Measurements from ENCODE around the gene KCNAB1.

The KCNAB1 gene

GRCh38 chr3:156530980-156531379, 410.6 kb downstream of the KCNAB1 start:
- no peak for DNase-seq (ENCODE audit: low read depth in 1 of 2, low spot score in 1 of 2)

GRCh38 chr3:156532730-156533129, 412.4 kb downstream of the KCNAB1 start:
- DNase-seq (ENCODE audit: low read depth in 1 of 2, low spot score in 1 of 2) = no peak

DNA sequence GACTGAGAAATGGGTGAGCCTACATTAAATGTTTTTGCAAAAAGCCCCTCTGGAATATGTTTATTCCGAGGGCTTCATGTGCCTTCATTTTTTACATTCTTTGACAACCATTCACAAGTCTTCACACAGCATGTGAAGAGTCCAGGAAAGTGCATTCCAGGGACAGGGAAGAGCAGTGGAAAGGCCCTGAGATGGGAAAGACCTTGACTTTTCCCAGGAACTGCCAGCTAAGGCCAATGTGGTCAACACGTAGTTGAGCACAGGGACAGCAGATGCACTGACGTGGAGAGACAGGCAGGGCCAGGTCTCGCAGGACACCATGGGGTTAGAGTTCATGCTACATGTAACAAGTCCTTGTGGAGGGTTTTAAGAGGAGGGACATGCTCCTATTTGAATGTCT, 412.8 kb downstream of the KCNAB1 start:
- no peak for DNase-seq (ENCODE audit: low read depth in 1 of 2, low spot score in 1 of 2)

DNA sequence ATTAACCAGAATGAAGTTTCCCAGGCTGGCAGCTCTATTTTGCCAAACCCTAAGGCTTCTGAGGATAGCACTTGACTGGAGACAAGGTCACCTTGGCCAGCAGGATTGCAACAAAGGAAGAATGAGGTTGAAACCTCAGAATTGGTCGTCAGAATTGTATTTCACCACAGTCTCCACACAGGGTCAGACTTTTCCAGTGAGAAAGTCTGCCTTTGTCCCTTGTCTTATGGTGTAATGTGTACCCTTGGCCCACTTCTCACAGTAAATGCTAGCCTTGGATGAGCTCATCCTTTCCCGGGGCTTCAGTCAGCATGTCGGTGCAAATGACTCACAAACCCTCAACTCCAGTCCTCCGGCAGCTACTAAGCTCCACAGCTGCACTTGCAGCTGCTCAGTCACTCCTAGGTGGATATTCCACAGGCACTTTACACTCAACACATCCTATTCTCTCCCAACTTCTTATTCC, 414.8 kb downstream of the KCNAB1 start:
- no peak for DNase-seq (ENCODE audit: low read depth in 1 of 2, low spot score in 1 of 2)

DNA sequence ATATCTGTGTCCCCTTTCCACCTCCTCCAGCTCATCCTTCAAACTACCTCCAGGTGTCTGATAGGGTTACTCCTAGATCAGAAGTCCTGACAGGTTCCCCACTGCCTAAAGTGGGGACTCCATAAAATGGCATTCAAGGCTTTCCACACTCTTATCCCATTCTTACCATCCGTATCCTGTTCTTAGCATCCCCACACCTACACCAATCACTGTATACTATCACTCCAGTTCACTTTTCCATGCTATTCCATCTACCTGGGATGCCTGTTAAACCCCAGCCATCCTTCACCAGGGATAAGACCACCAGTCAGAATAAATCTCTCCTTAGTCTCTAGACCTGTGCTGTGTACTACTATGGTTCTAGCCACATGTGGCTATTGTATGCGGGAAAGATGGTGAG, 415.4 kb downstream of the KCNAB1 start:
- DNase-seq (ENCODE audit: low read depth in 1 of 2, low spot score in 1 of 2) = no peak

GRCh38 chr3:156536524-156537316, 416.3 kb downstream of the KCNAB1 start:
- DNase-seq (ENCODE audit: low read depth in 1 of 2, low spot score in 1 of 2) = no peak

GRCh38 chr3:156539051-156539450, 418.7 kb downstream of the KCNAB1 start:
- DNase-seq (ENCODE audit: low read depth in 1 of 2, low spot score in 1 of 2) = no peak

DNA sequence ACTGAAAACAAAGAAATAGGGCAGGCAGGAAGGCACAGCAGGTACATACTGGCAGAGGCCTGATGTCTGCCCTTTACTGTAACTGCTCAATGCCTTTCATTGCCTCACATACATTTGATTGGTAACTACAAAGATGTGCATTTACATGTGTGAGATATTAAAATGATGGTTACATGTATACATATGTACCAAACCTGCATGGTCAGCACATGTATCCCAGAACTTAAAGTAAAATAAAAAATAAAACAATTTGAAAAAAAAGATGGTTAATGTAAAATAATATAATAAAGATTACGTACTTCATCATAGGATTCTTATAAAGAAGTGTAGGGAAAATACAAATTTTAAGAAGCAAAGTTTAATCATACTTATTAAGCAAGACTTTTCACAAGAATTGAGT, 419.4 kb downstream of the KCNAB1 start:
- no peak for DNase-seq (ENCODE audit: low read depth in 1 of 2, low spot score in 1 of 2)

DNA sequence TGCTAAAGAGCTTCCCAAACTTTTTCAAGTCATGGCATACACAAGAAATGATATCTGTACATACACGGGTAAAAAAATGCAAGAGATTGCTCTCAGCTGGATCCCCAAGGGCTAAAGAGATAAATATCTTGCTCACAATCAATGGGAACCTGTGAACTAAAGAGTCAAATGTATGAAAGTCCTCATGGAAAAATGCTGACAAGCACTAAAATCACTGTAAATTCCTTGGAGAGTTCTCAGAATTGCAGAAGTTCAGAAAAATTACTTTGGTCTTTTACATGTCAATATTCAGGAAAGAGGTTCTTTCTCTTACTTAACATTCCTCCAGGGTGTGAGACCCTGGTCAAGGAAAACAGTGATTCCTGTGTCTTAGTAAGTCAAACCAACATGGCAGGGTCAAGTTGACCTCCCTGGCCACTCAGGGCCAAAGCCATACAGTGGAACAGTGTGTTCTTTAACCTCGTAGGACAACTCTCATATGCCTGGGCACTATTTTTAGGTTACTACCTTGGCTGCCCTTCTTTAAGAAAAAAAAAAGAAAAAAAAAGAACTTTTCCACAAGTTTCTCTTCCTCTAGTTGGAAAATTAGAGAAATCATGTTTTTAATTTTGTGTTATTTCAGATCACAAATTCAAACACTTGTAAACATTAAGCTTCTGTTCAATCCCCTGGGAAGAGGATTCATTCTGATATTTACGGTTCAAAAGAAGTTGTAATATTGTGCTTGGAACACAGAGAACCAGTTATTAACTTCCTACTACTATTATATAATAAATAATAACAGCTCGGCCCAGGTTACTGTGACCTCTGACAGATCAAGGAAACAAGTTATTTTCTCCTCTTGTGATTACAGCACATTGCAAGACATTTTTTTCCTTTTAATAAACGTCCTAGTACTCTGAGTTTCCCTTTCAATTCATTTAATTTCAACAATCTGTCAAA, 422.0 kb downstream of the KCNAB1 start:
- DNase-seq (ENCODE audit: low read depth in 1 of 2, low spot score in 1 of 2) = no peak

DNA sequence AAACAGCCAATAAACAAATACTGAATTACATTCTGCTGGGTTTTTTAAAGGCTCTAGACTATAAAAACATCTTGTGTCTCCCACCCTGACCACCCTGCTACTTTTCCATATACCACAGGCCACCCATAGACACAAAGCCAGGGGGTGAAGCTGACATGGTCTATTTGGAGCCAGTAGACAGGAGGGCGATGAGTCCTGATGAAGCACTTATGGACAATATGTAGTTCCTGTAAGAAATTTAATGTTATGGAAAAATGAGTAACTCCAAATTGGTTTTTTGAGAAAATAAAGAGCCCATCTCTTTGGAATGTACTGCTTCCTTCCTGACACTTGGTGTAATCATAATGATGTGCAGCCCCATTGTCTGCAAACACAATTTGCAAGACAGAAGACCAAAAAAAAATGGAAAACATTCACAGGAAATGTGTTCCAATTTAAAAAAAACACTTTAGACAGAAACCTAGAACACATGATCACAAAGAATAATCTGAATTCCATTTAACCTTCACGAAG, 422.7 kb downstream of the KCNAB1 start:
- DNase-seq (ENCODE audit: low read depth in 1 of 2, low spot score in 1 of 2) = no peak

DNA sequence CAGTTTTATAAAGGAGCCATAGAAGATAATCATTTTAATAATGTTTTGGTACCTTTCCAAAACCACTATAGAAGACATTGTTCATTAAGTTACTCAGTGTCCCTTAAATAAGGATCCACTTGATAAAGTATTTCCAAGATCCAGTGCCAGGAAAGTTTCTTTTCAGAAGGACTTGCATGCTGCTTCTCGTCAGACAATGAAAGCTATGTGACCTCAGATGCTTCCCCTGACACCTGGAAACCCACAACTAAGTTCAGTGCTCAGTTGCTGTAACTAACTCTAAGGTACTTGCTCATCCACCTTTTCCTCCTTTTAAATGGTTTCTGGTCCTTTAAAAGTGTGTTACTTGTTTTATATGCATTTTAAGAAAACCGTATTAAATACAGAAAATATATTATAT, 427.3 kb downstream of the KCNAB1 start:
- DNase-seq (ENCODE audit: low read depth in 1 of 2, low spot score in 1 of 2) = no peak

DNA sequence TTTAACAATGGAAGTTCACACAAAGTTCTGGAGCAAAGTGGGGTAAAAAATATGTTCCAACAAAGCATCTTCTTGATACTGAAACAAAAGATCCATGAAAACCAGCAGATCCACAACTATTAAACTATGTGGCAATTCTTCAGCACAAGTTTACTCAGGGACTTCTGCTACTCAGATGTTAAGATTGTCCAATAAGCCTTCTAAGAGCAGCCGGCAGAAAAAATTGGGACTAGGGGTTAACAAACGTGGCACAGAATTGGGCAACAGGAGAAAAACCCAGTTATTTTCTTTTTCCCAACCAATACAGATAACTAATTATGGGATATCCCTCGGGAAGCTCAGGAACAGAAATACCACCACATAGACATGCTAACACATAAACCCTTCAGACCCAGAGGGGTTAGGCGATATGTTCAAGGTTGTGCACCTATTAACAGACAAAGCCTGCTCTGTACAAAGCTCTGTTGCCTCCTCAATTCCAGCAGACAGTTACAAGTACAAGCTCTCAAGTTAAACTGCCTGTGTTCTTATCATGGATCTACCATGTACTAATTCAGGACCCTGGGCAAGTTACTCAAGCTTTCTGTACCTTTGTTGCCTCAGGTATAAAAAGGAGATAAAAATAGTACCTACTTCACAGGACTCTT, 427.8 kb downstream of the KCNAB1 start:
- no peak for DNase-seq (ENCODE audit: low read depth in 1 of 2, low spot score in 1 of 2)

DNA sequence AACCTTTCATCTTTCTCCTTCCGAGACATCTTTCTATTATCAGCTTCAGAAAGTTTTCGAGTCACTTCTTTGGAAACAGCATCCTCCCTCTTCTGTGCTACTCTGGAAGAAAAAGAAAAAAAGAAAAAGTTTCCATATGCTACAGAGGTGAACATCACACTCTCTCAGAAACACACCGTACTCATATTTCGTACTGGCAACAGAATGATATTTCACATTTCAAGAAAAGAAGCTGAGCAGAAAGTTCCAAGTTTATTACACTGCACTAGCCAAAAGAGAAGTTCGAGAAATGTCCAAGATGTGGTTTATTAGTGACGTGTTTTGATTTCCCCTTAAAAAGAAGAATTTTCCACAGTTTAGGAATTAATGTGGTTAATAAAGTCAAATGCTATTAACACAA, 428.5 kb downstream of the KCNAB1 start:
- DNase-seq (ENCODE audit: low read depth in 1 of 2, low spot score in 1 of 2) = no peak

GRCh38 chr3:156551261-156551660, 430.9 kb downstream of the KCNAB1 start:
- no peak for DNase-seq (ENCODE audit: low read depth in 1 of 2, low spot score in 1 of 2)

DNA sequence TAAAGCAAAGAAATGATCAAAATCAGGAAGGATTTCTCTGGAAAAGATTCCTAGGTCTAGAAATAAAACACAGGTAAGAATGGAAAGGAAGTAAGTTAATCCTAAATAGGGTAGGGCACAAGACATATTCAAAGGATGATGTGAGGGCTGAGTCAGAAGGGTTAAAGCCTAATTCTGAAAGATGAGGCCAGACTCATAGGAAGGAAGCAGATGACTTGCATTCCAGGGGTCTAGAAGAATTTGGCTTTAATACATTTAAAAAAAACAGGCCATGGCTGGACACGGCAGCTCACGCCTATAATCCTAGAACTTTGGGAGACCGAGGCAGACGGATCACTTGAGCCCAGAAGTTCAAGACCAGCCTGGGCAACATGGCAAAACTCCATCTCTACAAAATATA, 431.4 kb downstream of the KCNAB1 start:
- DNase-seq (ENCODE audit: low read depth in 1 of 2, low spot score in 1 of 2) = no peak

DNA sequence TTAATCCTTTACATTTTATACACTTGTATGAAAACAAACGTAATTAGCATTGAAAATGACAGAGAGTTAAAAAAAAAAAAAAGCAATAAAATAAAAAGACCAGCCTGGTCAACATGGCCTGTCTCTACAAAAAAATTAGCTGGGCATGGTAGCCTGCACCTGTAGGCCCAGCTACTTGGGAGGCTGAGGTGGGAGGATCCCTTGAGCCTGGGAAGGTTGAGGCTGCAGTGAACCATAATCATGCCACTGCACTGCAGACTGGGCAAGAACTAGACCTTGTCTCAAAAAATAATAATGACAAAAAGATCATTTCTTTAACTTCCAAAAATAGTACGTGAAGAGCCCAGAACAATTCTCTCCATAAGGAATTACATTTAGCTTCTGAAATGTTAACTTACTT, 432.6 kb downstream of the KCNAB1 start:
- no peak for DNase-seq (ENCODE audit: low read depth in 1 of 2, low spot score in 1 of 2)

GRCh38 chr3:156553705-156554356, 433.5 kb downstream of the KCNAB1 start:
- DNase-seq (ENCODE audit: low read depth in 1 of 2, low spot score in 1 of 2) = no peak

- no peak for DNase-seq (ENCODE audit: low read depth in 1 of 2, low spot score in 1 of 2)
Measured at GRCh38 chr3:156554515-156554841, 434.1 kb downstream of the KCNAB1 start.

DNA sequence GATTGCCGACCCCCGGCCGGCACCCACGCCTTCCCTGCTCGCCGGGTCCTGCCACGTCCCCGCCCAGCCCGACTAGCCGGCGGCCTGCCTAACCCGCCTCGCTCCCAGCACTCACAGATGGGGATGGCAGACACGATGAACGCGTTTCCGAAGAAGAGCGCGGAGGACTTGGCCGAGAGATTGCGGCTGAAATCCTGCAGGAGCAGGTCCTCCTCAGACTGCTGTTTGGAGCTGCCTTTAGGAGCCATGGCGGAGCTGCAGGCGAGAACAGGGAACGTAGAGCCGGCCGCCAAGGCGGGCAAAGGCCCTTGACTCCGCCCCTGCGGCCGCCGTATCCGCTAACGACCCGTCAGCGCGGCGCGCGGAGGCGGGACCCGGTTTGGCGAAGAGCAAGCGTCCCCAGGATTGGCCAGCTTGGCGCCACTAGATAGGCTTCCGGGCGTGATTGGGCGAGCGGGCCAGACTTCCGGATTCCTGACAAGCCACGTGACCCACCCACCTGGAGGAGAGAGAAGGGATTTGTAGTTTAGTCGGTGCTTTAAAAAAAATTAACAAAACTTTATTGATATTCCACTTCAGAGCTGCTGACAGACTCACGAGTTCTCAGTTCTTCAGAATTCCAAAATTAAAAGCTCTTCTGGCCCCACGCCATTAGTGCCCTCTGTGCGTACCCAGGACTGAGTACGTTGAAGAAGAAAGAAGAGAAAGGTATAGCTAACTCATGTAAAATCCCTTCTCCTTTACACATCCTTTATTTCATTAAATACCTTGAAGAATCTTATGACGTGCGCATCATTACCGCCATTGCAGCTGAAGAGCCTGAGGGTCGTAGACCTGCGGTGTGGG, 434.7 kb downstream of the KCNAB1 start, which contains the start of gene SSR3:
Gene SSR3, minus strand, starts transcription at position 276 of the 846 bp plus-strand sequence. Its CDS starts 28 bp downstream, at position 248.
- peak; percentile 96 to 98 for DNase-seq (ENCODE audit: low read depth in 1 of 2, low spot score in 1 of 2)

- DNase-seq (ENCODE audit: low read depth in 1 of 2, low spot score in 1 of 2) = no peak
Measured at GRCh38 chr3:156558389-156558788, 438.0 kb downstream of the KCNAB1 start.
